ENCODE data around the gene DUOX2.

- TF ChIP-seq CTCF (IDR thresholded peaks at IDR 0.05; ENCODE audit: low read length) (no peak), EZH2 (IDR thresholded peaks at IDR 0.05; ENCODE audit: borderline replicate concordance, low read length) (no peak)
These were observed 25.8 kb upstream of the DUOX2 start for GRCh38 chr15:45139770-45140169.

Measured in OCI-LY1 (cell line).